Activated naive CD8-positive, alpha-beta T cell treated with anti-CD3 and anti-CD28 coated beads, Interleukin-2, amount 10 ng/mL, durations not matched to agents 7 days and 5 days (primary cell): ENCODE data around the gene ST3GAL2. TPM values are rescaled to one million over a fixed set of nuclear protein-coding genes. Genes with fewer than 3 reads are reported as not detected.
"Not testable (repeated sequence)": the region's sequence is repeated elsewhere in the genome, so short reads cannot be mapped to it uniquely, and the experiment has no call there.

Experiments
- ATAC-seq: fragments of 150-1000 bp; cut with Tn5 transposase; one replicate; pipeline ENCODE4 v1.10.0; 2021; ENCODE audit warnings: low read depth, moderate library complexity
- POLR2A ChIA-PET: fragments of 350-600 bp; sonication (Branson Sonifier 250); formaldehyde crosslinking; loops from one replicate; lab custom pipeline; 2021; ENCODE audit warnings: antibody characterized with exemption; lab: Charles Lee
- DNase-seq: peaks from one replicate; pipeline ENCODE4 v3.0.0; 2021
- H3K27ac Mint-ChIP-seq: one replicate; pipeline ENCODE4 v1.8.0; 2022; ENCODE audit warnings: mild to moderate bottlenecking, mixed read lengths
- H3K27me3 Mint-ChIP-seq: one replicate; pipeline ENCODE4 v1.8.0; 2022; ENCODE audit warnings: mild to moderate bottlenecking, moderate library complexity, mixed read lengths
- H3K36me3 Mint-ChIP-seq: one replicate; pipeline ENCODE4 v1.8.0; 2021; ENCODE audit warnings: mild to moderate bottlenecking, mixed read lengths
- H3K4me1 Mint-ChIP-seq: one replicate; pipeline ENCODE4 v1.8.0; 2021; ENCODE audit warnings: mixed read lengths
- H3K4me3 Mint-ChIP-seq: one replicate; pipeline ENCODE4 v1.8.0; 2022; ENCODE audit warnings: mild to moderate bottlenecking, moderate library complexity, mixed read lengths
- H3K9me3 Mint-ChIP-seq: one replicate; pipeline ENCODE4 v1.8.0; 2021; ENCODE audit warnings: mixed read lengths
- total RNA-seq, 2 experiments: library from RNA; stranded (reverse); gene quantifications; one replicate each; pipeline ENCODE4 v1.2.3, GENCODE V29; 2021

ST3GAL2 gene
- total RNA-seq, 2 experiments from 2014 or later, result 31.9 to 38.6 TPM

GRCh38 chr16:70416748-70417616 lies 21.9 kb downstream of the ST3GAL2 start:
- no peaks in the 10 kb centered on the region for H3K27me3 Mint-ChIP-seq
- H3K4me1 Mint-ChIP-seq, result peaks cover 39% of the 10 kb centered on the region
- H3K36me3 Mint-ChIP-seq, result peaks cover 12% of the 10 kb centered on the region
- H3K27ac Mint-ChIP-seq, result peak overlapping the region; percentile 92
- no peaks in the 10 kb centered on the region for H3K9me3 Mint-ChIP-seq
- POLR2A ChIA-PET, result interaction anchor here (0.6 to 4.1 kb wide), 6 partner anchors 8 to 75 kb away, joined by 3 to 23 read pairs (median 18); partner anchors contain the start of gene ST3GAL2
- peak overlapping the region; percentile 53 for H3K4me3 Mint-ChIP-seq
- ATAC-seq (no peak), DNase-seq (no peak)

GRCh38 chr16:70413572-70413971 lies 25.3 kb downstream of the ST3GAL2 start:
- Mint-ChIP-seq H3K36me3 (peaks cover 13% of the 10 kb centered on the region), H3K4me1 (peaks cover 27% of the 10 kb centered on the region)
- H3K9me3 Mint-ChIP-seq, H3K27ac Mint-ChIP-seq, H3K4me3 Mint-ChIP-seq, ATAC-seq, DNase-seq, H3K27me3 Mint-ChIP-seq: not testable (repeated sequence)
- POLR2A ChIA-PET, result interaction anchor here (0.7 kb wide), 1 partner anchor 33 kb away, joined by 5 read pairs; no protein-coding TSS in a partner anchor

- ATAC-seq, result no peak
- no peak overlapping the region for H3K27ac Mint-ChIP-seq
Measured at GRCh38 chr16:70412385-70412784, 26.5 kb downstream of the ST3GAL2 start.

GRCh38 chr16:70410734-70411133 lies 28.2 kb downstream of the ST3GAL2 start:
- no peak for DNase-seq
- Mint-ChIP-seq H3K27me3 (no peaks in the 10 kb centered on the region), H3K4me1 (peaks cover 22% of the 10 kb centered on the region), H3K9me3 (no peaks in the 10 kb centered on the region), H3K4me3 (no peak overlapping the region), H3K36me3 (peaks cover 15% of the 10 kb centered on the region), H3K27ac (no peak overlapping the region)
- POLR2A ChIA-PET, result interaction anchor here (0.7 to 3.7 kb wide), 4 partner anchors 8 to 31 kb away, joined by 4 to 23 read pairs (median 6); no protein-coding TSS in a partner anchor
- ATAC-seq, result no peak

More at GRCh38 chr16:70412385-70412784, 26.5 kb downstream of the ST3GAL2 start:
- Mint-ChIP-seq H3K27me3 (no peaks in the 10 kb centered on the region), H3K4me1 (peaks cover 24% of the 10 kb centered on the region), H3K9me3 (no peaks in the 10 kb centered on the region), H3K4me3 (no peak overlapping the region), H3K36me3 (peaks cover 14% of the 10 kb centered on the region)
- POLR2A ChIA-PET, result no interaction called here
- DNase-seq, result no peak

GRCh38 chr16:70407811-70408274 lies 31.1 kb downstream of the ST3GAL2 start:
- Mint-ChIP-seq H3K27me3 (no peaks in the 10 kb centered on the region), H3K4me1 (peaks cover 41% of the 10 kb centered on the region), H3K4me3 (no peak overlapping the region), H3K9me3 (no peaks in the 10 kb centered on the region), H3K27ac (peak overlapping the region; percentile 86), H3K36me3 (peaks cover 27% of the 10 kb centered on the region)
- ATAC-seq (no peak), DNase-seq (no peak)
- POLR2A ChIA-PET, result interaction anchor here (0.8 to 3.7 kb wide), 3 partner anchors 11 to 115 kb away, joined by 5 to 23 read pairs (median 6); partner anchors contain the start of genes COG4 and SF3B3

- not testable (repeated sequence) for ATAC-seq
- peaks cover 47% of the 10 kb centered on the region for H3K4me1 Mint-ChIP-seq
Measured at GRCh38 chr16:70406104-70406503, 32.8 kb downstream of the ST3GAL2 start.

GRCh38 chr16:70402916-70403659 lies 35.8 kb downstream of the ST3GAL2 start:
- POLR2A ChIA-PET, result interaction anchor here (0.9 to 1.3 kb wide), 4 partner anchors 17 to 51 kb away, joined by 3 to 20 read pairs (median 4); partner anchors contain the start of gene FCSK
- DNase-seq, result no peak
- no peaks in the 10 kb centered on the region for H3K9me3 Mint-ChIP-seq
- H3K4me1 Mint-ChIP-seq, result peaks cover 36% of the 10 kb centered on the region
- H3K27ac Mint-ChIP-seq, result peak overlapping the region; percentile 76
- peaks cover 19% of the 10 kb centered on the region for H3K36me3 Mint-ChIP-seq
- ATAC-seq, result no peak
- peak overlapping the region; percentile 17 for H3K4me3 Mint-ChIP-seq
- H3K27me3 Mint-ChIP-seq, result no peaks in the 10 kb centered on the region

More at GRCh38 chr16:70406104-70406503, 32.8 kb downstream of the ST3GAL2 start:
- H3K27ac Mint-ChIP-seq, H3K9me3 Mint-ChIP-seq, H3K4me3 Mint-ChIP-seq, H3K27me3 Mint-ChIP-seq, DNase-seq: not testable (repeated sequence)
- H3K36me3 Mint-ChIP-seq, result peaks cover 25% of the 10 kb centered on the region
- POLR2A ChIA-PET, result interaction anchor here (0.9 to 1.5 kb wide), 2 partner anchors 9 to 33 kb away, joined by 5 to 7 read pairs; partner anchors contain the start of gene ST3GAL2

GRCh38 chr16:70399951-70400350 lies 38.9 kb downstream of the ST3GAL2 start:
- Mint-ChIP-seq H3K4me1 (peaks cover 30% of the 10 kb centered on the region), H3K27me3 (no peaks in the 10 kb centered on the region), H3K27ac (no peak overlapping the region), H3K36me3 (peaks cover 11% of the 10 kb centered on the region), H3K9me3 (no peaks in the 10 kb centered on the region), H3K4me3 (no peak overlapping the region)
- POLR2A ChIA-PET, result interaction anchor here (1.1 to 1.8 kb wide), 3 partner anchors 9 to 25 kb away, joined by 3 to 5 read pairs (median 4); no protein-coding TSS in a partner anchor
- ATAC-seq, result no peak
- no peak for DNase-seq

GRCh38 chr16:70399381-70399780 lies 39.5 kb downstream of the ST3GAL2 start:
- DNase-seq, result no peak
- Mint-ChIP-seq H3K27me3 (no peaks in the 10 kb centered on the region), H3K9me3 (no peaks in the 10 kb centered on the region), H3K27ac (no peak overlapping the region), H3K36me3 (peaks cover 10% of the 10 kb centered on the region), H3K4me3 (no peak overlapping the region), H3K4me1 (peaks cover 24% of the 10 kb centered on the region)
- ATAC-seq, result no peak
- POLR2A ChIA-PET, result interaction anchor here (1.3 to 1.8 kb wide), 2 partner anchors 9 to 18 kb away, joined by 4 to 5 read pairs; no protein-coding TSS in a partner anchor

- Mint-ChIP-seq H3K9me3 (no peaks in the 10 kb centered on the region), H3K4me3 (no peak overlapping the region), H3K27ac (no peak overlapping the region), H3K36me3 (peaks cover 6% of the 10 kb centered on the region), H3K27me3 (no peaks in the 10 kb centered on the region), H3K4me1 (peaks cover 16% of the 10 kb centered on the region)
- DNase-seq, result no peak
- POLR2A ChIA-PET, result interaction anchor here (0.5 kb wide), 1 partner anchor 106 kb away, joined by 4 read pairs; no protein-coding TSS in a partner anchor
- ATAC-seq, result no peak
Measured at GRCh38 chr16:70398177-70398743, 40.6 kb downstream of the ST3GAL2 start.

GRCh38 chr16:70396246-70396904 lies 42.5 kb downstream of the ST3GAL2 start:
- ATAC-seq (no peak), DNase-seq (no peak)
- H3K4me3 Mint-ChIP-seq, result no peak overlapping the region
- no peaks in the 10 kb centered on the region for H3K9me3 Mint-ChIP-seq
- no peaks in the 10 kb centered on the region for H3K27me3 Mint-ChIP-seq
- H3K27ac Mint-ChIP-seq, result no peak overlapping the region
- POLR2A ChIA-PET, result interaction anchor here (0.7 to 1.7 kb wide), 3 partner anchors 15 to 50 kb away, joined by 3 to 7 read pairs (median 6); partner anchors contain the start of gene ST3GAL2
- H3K4me1 Mint-ChIP-seq, result peaks cover 10% of the 10 kb centered on the region
- peaks cover 2% of the 10 kb centered on the region for H3K36me3 Mint-ChIP-seq
